Renal cortex interstitium (tissue), 11 donors: ENCODE data around the gene HSH2D. TPM values are rescaled to one million over a fixed set of nuclear protein-coding genes. Genes with fewer than 3 reads are reported as not detected.

ENCODE experiments used
- DNase-seq, 11 donors: peaks; one replicate each; pipeline ENCODE4 v3.0.0-alpha.2; 2013; ENCODE audit warnings: low read depth in 9 of 11, low spot score in 4 of 11; ENCODE audit errors: extremely low read depth in 1 of 11
- polyA plus RNA-seq, 3 donors: library from polyadenylated mRNA; unstranded; fragments of 120-200 nt; gene quantifications; one replicate each; pipeline ENCODE4 v1.2.1, GENCODE V29; 2013; ENCODE audit not compliant: insufficient read length in 3 of 3

HSH2D gene
- polyA plus RNA-seq, 3 donors: 0.30 to 1.3 (median 0.51) TPM

DNA sequence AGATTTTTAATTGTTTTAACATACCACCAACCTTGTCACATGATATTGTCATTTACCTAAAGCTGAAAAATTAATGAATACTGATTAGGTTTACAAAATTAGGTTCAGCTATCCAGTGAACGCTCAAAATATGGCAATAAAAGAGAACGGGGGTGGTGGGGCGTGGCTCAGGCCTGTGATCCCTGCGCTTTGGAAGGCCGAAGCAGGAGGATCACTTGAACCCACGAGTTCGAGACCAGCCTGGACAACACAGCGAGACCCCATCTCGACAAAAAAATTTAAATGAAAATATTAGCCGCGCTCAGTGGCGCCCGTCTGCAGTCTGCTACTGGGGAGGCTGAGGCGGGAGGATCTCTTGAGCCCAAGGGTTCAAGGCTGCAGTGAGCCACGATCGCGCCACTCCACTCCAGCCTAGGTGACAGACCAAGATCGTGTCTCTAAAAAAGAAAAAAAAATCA lies 41.2 kb downstream of the HSH2D start:
- no peak for DNase-seq

DNA sequence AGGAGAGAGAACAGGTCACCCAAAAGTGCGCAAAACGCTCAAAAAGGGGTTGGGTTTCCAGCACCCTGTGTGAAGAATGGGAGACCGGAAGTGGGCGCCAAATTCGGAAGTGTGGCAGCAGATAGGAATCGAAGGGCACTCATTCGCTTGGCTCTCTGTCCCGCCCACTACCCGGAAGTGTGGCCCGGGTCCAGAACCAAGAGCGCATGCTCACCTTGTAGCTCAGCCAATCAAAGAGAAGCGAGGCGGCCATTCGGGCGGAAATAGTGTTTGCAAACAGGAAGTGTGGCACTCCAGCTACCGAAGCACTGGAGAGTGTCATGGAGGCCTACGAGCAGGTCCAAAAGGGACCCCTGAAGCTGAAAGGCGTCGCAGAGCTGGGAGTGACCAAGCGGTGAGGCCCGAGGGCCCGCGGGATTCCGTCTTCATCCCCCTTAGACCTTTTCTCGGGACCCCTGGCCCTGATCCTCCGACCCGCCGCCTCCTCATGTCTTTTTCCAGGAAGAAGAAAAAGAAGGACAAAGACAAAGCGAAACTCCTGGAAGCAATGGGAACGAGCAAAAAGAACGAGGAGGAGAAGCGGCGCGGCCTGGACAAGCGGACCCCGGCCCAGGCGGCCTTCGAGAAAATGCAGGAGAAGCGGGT lies 41.8 kb downstream of the HSH2D start, which contains the start of gene FAM32A:
TSS of gene FAM32A (plus strand) at position 288 of the 645 bp plus-strand sequence. CDS start at position 321, 33 bp downstream.
- peak; percentile 95 to 100 (median 99) for DNase-seq

GRCh38 chr19:16185768-16186123 lies 42.3 kb downstream of the HSH2D start:
- DNase-seq: peak in 7 of 11 donors; percentile 16 to 39 (median 36)

- DNase-seq: no peak
Measured at GRCh38 chr19:16188521-16188920, 45.0 kb downstream of the HSH2D start.

DNA sequence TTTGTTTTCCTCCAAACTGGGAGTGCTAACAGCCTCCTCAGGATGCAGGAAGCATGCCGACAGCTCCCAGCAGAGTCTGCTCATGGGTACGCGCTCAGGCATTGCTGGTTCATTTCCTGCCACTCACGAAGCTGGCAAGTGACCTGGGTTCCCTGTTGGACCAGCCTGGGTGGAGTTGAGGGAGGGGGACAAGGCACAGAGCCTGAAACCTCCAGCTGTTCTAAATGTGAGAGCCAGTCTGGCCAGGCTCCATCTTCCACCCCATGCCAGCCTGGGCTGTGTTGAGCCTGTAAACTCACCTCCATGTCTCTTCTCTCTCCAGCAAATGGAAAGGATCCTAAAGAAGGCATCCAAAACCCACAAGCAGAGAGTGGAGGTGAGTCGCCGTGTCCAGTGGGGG lies 46.7 kb downstream of the HSH2D start:
- no peak for DNase-seq

DNA sequence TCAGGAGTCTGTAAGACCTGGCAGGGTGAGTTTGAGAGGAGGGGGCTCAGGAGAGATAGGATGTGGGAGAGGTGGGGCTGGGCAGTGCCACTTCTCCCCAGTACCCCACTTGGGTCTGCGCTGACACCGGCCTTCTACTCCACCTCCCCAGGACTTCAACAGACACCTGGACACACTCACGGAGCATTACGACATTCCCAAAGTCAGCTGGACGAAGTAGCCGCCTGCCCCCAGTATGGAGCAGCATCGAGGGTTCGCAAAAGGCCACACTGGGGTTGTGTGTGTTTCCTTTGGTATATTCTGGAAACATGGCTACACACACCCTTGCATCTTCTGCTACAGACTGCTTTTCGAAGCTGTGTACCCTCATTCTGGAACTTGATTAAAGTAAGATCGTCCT lies 47.3 kb downstream of the HSH2D start:
- no peak for DNase-seq

- DNase-seq: no peak
Measured at GRCh38 chr19:16191216-16191908, 47.9 kb downstream of the HSH2D start.

DNA sequence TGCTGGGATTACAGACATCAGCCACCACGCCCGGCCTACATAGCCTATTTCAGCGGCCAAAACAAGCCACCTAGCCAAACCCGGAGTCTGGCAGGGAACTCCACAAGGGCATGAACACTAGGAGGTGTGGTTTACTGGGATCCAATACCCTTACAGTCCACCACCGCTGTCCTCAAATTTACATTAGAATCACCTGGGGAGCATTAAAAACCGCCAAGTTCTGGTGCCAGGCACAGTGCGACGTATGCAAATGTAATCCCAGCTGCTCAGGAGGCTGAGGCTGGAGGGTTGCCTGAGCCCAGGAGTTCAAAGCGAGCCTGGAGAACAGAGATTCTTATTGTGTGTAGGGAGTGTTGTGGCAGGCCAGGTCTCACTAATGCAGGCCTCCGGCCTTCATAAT lies 50.0 kb downstream of the HSH2D start:
- no peak for DNase-seq

- DNase-seq: no peak
Measured at GRCh38 chr19:16197188-16197621, 53.7 kb downstream of the HSH2D start.

- peak; percentile 89 to 96 (median 95) for DNase-seq
Measured at GRCh38 chr19:16197622-16198369, 54.3 kb downstream of the HSH2D start, which contains the start of gene AP1M1. Gene AP1M1 (plus strand): TSS chr19:16197911. CDS start chr19:16198027, 116 bp downstream.

GRCh38 chr19:16198370-16198651 lies 54.8 kb downstream of the HSH2D start:
- DNase-seq: no peak

DNA sequence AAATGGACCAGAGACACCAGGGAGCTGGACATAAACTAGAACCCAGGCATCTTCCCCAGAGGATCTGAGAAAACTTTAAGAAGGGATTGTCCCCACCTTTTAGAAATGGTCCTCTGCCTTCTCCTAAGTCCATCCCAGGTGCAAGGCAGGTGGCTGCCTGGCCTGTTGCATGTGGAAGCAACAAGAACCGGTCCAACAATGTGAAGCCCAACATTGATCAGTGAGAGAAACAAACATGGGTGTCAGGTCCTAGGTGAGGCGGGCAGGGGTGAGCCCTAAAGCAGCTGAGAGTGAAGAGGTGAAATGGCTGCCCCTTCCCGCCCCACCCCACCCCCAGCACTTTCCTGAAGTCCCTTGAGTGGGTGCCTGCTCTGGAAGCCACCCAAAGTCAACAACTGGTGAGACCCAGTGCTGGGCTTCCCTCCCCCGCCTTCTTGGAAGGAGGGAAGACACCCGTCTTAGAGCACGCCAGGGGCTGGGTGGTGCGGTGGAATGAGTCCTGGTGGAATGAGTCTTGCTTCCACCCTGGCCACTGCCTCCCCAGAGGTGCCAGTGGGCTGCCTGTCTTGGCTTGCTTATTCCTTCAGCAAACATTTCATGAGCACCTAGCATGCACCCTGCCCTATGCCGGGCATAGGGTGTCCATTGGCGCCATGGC lies 55.9 kb downstream of the HSH2D start:
- DNase-seq: no peak

DNA sequence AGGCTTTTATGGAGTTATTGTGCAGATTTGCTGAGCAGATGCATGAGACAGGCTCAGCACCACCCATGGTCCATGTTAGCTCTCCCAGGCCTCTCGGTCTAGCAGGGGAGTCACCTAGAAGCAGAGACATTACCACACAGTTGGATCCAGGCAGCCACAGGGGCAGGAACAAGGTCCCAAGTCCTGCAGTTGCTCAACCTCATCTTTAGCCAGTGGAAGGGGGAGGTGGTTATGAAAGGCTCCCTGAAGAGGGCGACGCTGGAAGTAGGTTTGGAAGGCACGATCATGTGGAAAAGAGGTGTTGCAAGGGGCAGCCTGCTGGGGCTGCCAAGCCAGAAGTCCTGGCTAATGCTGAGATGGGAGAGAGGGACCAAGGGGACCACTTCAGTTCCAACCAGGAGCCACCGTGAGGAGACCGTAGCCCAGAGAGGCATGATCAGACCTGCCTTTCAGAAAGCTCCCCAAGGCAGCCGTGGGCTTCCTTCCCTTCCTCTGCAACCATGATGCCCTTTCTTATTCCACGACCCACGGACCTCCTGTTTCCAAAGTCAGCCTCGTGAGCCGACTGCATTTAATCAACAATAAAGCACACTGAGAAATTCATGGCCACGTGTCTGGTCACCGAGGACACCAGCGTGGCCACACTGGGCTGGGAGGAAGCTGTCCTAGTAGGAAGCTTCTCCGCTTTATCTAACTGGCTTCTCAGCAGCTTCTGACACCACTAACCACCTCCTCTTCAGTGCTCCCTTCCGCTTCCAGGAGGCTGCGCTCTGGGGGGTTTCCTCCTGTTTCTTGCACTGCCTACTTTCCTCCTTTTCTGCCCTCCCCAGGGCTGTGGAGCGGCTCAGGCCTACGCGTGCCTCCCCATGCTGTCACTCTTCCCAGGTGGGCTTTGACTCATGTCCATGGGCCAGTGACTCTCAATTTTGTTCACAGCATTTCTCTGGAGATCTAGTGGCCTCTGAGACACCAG lies 56.8 kb downstream of the HSH2D start:
- DNase-seq: no peak

DNA sequence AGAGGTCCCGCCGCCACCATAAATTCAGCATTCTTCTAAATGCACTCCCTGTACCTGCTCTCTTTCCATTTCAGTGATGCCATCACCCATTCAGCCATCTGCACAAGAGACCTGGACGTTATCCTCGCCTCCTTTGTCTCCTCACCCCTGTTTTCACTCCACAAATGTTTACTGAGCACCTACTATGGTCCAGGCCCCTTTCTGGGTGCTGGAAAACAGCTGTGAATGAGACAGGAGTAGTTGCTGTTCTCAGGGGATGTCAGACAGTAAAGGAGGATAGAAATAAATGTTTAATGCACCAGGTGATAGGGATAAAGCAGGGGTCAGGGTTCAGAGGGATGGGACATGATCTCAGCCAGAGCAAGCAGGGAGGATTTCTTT lies 57.5 kb downstream of the HSH2D start:
- DNase-seq: no peak

- DNase-seq: no peak
Measured at GRCh38 chr19:16202320-16203255, 59.1 kb downstream of the HSH2D start.

DNA sequence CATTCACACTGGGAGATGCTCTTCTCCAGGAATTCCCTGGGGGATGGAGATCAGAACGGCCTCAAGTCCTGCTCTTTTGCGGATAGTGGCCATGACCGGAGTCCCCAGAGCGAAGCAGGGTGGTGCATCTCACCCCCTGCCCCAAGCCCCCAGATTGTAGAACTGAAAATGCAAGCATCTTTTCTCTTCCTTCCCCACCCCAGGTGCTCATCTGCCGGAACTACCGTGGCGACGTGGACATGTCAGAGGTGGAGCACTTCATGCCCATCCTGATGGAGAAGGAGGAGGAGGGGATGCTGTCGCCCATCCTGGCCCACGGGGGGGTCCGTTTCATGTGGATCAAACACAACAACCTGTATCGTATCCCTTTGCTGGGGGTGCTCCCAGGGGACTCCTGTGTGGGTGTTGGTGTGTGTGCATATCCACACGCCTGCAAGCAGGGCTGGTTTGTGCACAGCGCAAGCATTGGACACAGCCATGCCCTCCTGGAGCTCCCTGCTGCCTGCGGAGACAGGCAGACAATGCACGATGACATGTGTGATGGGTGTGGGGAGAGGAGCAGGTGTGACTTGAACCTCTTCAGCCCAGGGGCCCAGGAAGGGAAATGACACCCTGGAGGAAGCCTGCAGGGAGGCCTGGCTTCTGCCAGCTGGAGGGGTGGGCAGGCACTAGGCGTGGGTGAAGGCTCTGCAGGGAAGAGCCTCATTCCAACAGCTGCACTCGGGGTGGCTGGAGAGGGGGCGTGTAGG lies 59.9 kb downstream of the HSH2D start:
- no peak for DNase-seq

DNA sequence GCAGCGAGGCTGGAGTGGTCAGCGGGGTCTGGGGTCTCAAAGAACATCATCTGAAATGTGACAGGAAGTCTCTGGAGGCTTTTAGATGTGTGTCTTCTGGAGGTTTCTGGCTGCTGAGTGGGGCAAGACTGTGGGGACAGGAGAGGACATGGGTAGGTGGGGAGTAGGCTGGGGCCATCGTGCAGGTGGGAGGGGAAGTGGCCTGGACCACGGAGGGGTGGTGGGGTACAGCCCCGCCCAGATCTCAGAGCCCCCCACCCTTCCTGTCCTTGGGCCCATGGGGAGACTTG lies 60.5 kb downstream of the HSH2D start:
- DNase-seq: no peak
